H1 (cell line): ENCODE results near the gene LDLRAD4. TPM values are rescaled to one million over a fixed set of nuclear protein-coding genes. Genes with fewer than 3 reads are reported as not detected.

Experiments
- CTCF ChIA-PET: fragments of 300-600 bp; sonication (Branson Sonifier 250); formaldehyde crosslinking; loops from one replicate; lab custom pipeline; 2021; ENCODE audit not compliant: partially characterized antibody; lab: Charles Lee
- POLR2A ChIA-PET: fragments of 300-600 bp; sonication (Branson Sonifier 250); formaldehyde crosslinking; loops from one replicate; lab custom pipeline; 2021; ENCODE audit warnings: inconsistent platforms; ENCODE audit not compliant: partially characterized antibody; lab: Charles Lee
- DNase-seq, 2 experiments: peaks; one replicate each; pipeline versions ENCODE4 v3.0.0 to v3.0.0-alpha.2; 2010 to 2022; ENCODE audit warnings: low spot score in 2 of 2, low read depth in 1 of 2, mixed read lengths in 1 of 2
- FAIRE-seq: peaks from 2 replicates; lab custom pipeline; 2011; peaks lifted over from hg19 to GRCh38; lab: Jason Lieb, UNC
- H2AFZ ChIP-seq: 2 replicates; pipeline ENCODE4 v1.8.1; 2012; ENCODE audit warnings: low read length, inconsistent platforms
- H2AK5ac ChIP-seq: 2 replicates; pipeline ENCODE4 v1.6.1; 2013; ENCODE audit warnings: low read depth, low read length
- H2BK120ac ChIP-seq: replicated peaks from 2 replicates; pipeline ENCODE3; 2013; ENCODE audit warnings: low read depth, low read length, inconsistent platforms
- H2BK12ac ChIP-seq: 2 replicates; pipeline ENCODE4 v1.6.1; 2013; ENCODE audit warnings: low read depth, low read length
- H2BK15ac ChIP-seq: 2 replicates; pipeline ENCODE4 v1.6.1; 2013; ENCODE audit warnings: low read length
- H2BK20ac ChIP-seq: 2 replicates; pipeline ENCODE4 v1.6.1; 2013; ENCODE audit warnings: low read length
- H2BK5ac ChIP-seq: 2 replicates; pipeline ENCODE4 v1.6.1; 2013; ENCODE audit warnings: low read depth, low read length
- H3K14ac ChIP-seq: 2 replicates; pipeline ENCODE4 v1.6.1; 2013; ENCODE audit warnings: inconsistent platforms; ENCODE audit not compliant: insufficient read length
- H3K18ac ChIP-seq: 2 replicates; pipeline ENCODE4 v1.6.1; 2013; ENCODE audit warnings: low read length; ENCODE audit errors: extremely low read depth
- H3K23ac ChIP-seq: 2 replicates; pipeline ENCODE4 v1.6.1; 2013; ENCODE audit warnings: inconsistent platforms; ENCODE audit not compliant: insufficient read length
- H3K23me2 ChIP-seq: 2 replicates; pipeline ENCODE4 v1.6.1; 2013; ENCODE audit warnings: low read depth, low read length
- H3K27ac ChIP-seq: 2 replicates; pipeline ENCODE4 v1.6.1; 2011; ENCODE audit warnings: low read depth, low read length, inconsistent platforms
- H3K27me3 ChIP-seq, 4 experiments: replicated peaks in 1 of 4; 1 replicate in 1 of 4; 2 replicates in 3 of 4; pipeline versions ENCODE4 v1.6.1 to v1.8.1; 2011 to 2013; ENCODE audit warnings: low read length in 3 of 4, mild to moderate bottlenecking in 3 of 4, inconsistent platforms in 2 of 4, mixed read lengths in 2 of 4, moderate library complexity in 1 of 4; ENCODE audit not compliant: control insufficient read depth in 3 of 4, insufficient read depth in 3 of 4; ENCODE audit errors: extremely low read depth in 1 of 4
- H3K36me3 ChIP-seq, 4 experiments: 2 replicates each; pipeline versions ENCODE4 v1.6.1 to v1.8.1; 2011 to 2013; ENCODE audit warnings: mild to moderate bottlenecking in 4 of 4, low read length in 3 of 4, moderate library complexity in 2 of 4, control low read depth in 1 of 4, inconsistent platforms in 1 of 4; ENCODE audit not compliant: insufficient read depth in 4 of 4, control insufficient read depth in 2 of 4
- H3K4ac ChIP-seq: replicated peaks from 2 replicates; pipeline ENCODE3; 2013; ENCODE audit warnings: low read length, low read depth, mixed read lengths, inconsistent platforms; ENCODE audit not compliant: insufficient read length
- H3K4me1 ChIP-seq, 4 experiments: replicated peaks in 1 of 4; 1 replicate in 1 of 4; 2 replicates in 3 of 4; pipeline versions ENCODE4 v1.6.1 to v1.8.1; 2011 to 2013; ENCODE audit warnings: low read length in 3 of 4, inconsistent platforms in 2 of 4, mixed read lengths in 1 of 4; ENCODE audit not compliant: insufficient read depth in 4 of 4, control insufficient read depth in 3 of 4
- H3K4me2 ChIP-seq, 2 experiments: 2 replicates each; pipeline versions ENCODE4 v1.6.1 to v1.8.1; 2011 to 2013; ENCODE audit warnings: low read depth in 2 of 2, low read length in 2 of 2, control low read depth in 1 of 2, inconsistent platforms in 1 of 2, mild to moderate bottlenecking in 1 of 2; ENCODE audit not compliant: insufficient read depth in 1 of 2
- H3K4me3 ChIP-seq, 4 experiments: fragments of 200-600, 300-600 bp in 1 of 4; sonication (generic), shearing (Covaris generic), sonication (Bioruptor Twin) in 1 of 4; 2 replicates each; pipeline versions ENCODE4 v1.5.1 to v1.8.1; 2011 to 2016; ENCODE audit warnings: low read length in 4 of 4, low read depth in 3 of 4, control low read depth in 2 of 4, inconsistent platforms in 2 of 4, mild to moderate bottlenecking in 2 of 4, mixed read lengths in 1 of 4, moderate library complexity in 1 of 4; ENCODE audit not compliant: insufficient read depth in 2 of 4; ENCODE audit errors: extremely low read depth in 1 of 4
- H3K56ac ChIP-seq: replicated peaks from 2 replicates; pipeline ENCODE3; 2013; ENCODE audit warnings: low read depth, mild to moderate bottlenecking, mixed read lengths, low read length, inconsistent platforms; ENCODE audit not compliant: insufficient read length
- H3K79me1 ChIP-seq: 2 replicates; pipeline ENCODE4 v1.6.1; 2013; ENCODE audit warnings: low read depth, low read length, control low read depth
- H3K79me2 ChIP-seq, 2 experiments: 2 replicates each; pipeline versions ENCODE4 v1.6.1 to v1.8.1; 2012 to 2013; ENCODE audit warnings: low read length in 2 of 2, mild to moderate bottlenecking in 2 of 2, inconsistent platforms in 1 of 2; ENCODE audit not compliant: insufficient read depth in 2 of 2, control insufficient read depth in 1 of 2
- H3K9ac ChIP-seq, 4 experiments: replicated peaks in 1 of 4; 1 replicate in 1 of 4; 2 replicates in 3 of 4; pipeline versions ENCODE4 v1.6.1 to v1.8.1; 2011 to 2013; ENCODE audit warnings: low read depth in 3 of 4, low read length in 3 of 4, control low read depth in 2 of 4, mild to moderate bottlenecking in 2 of 4, moderate library complexity in 2 of 4, inconsistent platforms in 1 of 4; ENCODE audit errors: extremely low read depth in 1 of 4
- H3K9me3 ChIP-seq, 2 experiments: 2 replicates each; pipeline versions ENCODE4 v1.6.1 to v1.8.1; 2012 to 2013; ENCODE audit warnings: mild to moderate bottlenecking in 2 of 2, moderate library complexity in 2 of 2, control low read depth in 1 of 2, inconsistent platforms in 1 of 2, low read depth in 1 of 2, low read length in 1 of 2, mixed read lengths in 1 of 2; ENCODE audit not compliant: insufficient read depth in 2 of 2
- H4K20me1 ChIP-seq, 2 experiments: replicated peaks in 1 of 2; 2 replicates each; pipeline versions ENCODE3 to v1.8.1; 2011 to 2013; ENCODE audit warnings: inconsistent platforms in 2 of 2, low read length in 2 of 2, mild to moderate bottlenecking in 1 of 2; ENCODE audit not compliant: insufficient read depth in 2 of 2, control insufficient read depth in 1 of 2
- H4K5ac ChIP-seq: 2 replicates; pipeline ENCODE4 v1.6.1; 2013; ENCODE audit warnings: low read length, low read depth, mixed read lengths, inconsistent platforms; ENCODE audit not compliant: insufficient read length
- H4K8ac ChIP-seq: 2 replicates; pipeline ENCODE4 v1.8.0; 2013; ENCODE audit warnings: mild to moderate bottlenecking, moderate library complexity, low read length, inconsistent platforms; ENCODE audit not compliant: insufficient read depth; ENCODE audit errors: extremely low read depth
- H4K91ac ChIP-seq: replicated peaks from 2 replicates; pipeline ENCODE3; 2013; ENCODE audit warnings: low read length, mixed read lengths, inconsistent platforms; ENCODE audit not compliant: insufficient read length
- BCL11A ChIP-seq, 2 experiments: IDR thresholded peaks; one replicate each; pipeline ENCODE4 v1.6.1; 2011; ENCODE audit warnings: low read depth in 2 of 2, low read length in 2 of 2, mild to moderate bottlenecking in 2 of 2
- CBX5 ChIP-seq: fragments of 300-800, 300-1000 bp; sonication (generic); IDR thresholded peaks from 2 replicates; pipeline ENCODE4 v1.7.1; 2016; ENCODE audit warnings: antibody characterized with exemption, low read length, low read depth
- CREB1 ChIP-seq: IDR thresholded peaks from 2 replicates; pipeline ENCODE4 v1.6.1; 2012; ENCODE audit warnings: inconsistent platforms
- CTBP2 ChIP-seq: IDR thresholded peaks from 2 replicates; pipeline ENCODE4 v1.7.0; 2011; ENCODE audit warnings: borderline replicate concordance, mild to moderate bottlenecking, moderate library complexity, mixed read lengths, low read length; ENCODE audit not compliant: insufficient read depth, insufficient read length
- GABPA ChIP-seq: IDR thresholded peaks from 2 replicates; pipeline ENCODE4 v1.6.1; 2011; ENCODE audit warnings: mild to moderate bottlenecking, low read length, moderate library complexity, borderline replicate concordance; ENCODE audit not compliant: insufficient read depth
- JUN ChIP-seq: IDR thresholded peaks from 2 replicates; pipeline ENCODE4 v1.6.1; 2011; ENCODE audit warnings: low read depth, mild to moderate bottlenecking, improper control_type of control experiment, low read length
- JUND ChIP-seq: IDR thresholded peaks from 2 replicates; pipeline ENCODE4 v1.6.1; 2011; ENCODE audit warnings: mild to moderate bottlenecking, improper control_type of control experiment, low read length
- POLR2A ChIP-seq, 2 experiments: IDR thresholded peaks; 1 replicate in 1 of 2; 2 replicates in 1 of 2; pipeline ENCODE4 v1.6.1; 2011; ENCODE audit warnings: low read depth in 2 of 2, low read length in 2 of 2, mild to moderate bottlenecking in 2 of 2; ENCODE audit errors: control extremely low read depth in 1 of 2
- SIN3A ChIP-seq, 2 experiments: IDR thresholded peaks in 1 of 2; conservative IDR thresholded peaks in 1 of 2; 2 replicates each; pipeline ENCODE4 v1.6.1; 2011 to 2012; ENCODE audit warnings: low read length in 2 of 2, improper control_type of control experiment in 1 of 2, low read depth in 1 of 2, mild to moderate bottlenecking in 1 of 2
- SUZ12 ChIP-seq: fragments of 200-600 bp; sonication (generic); IDR thresholded peaks from 2 replicates; pipeline ENCODE4 v1.6.1; 2012; ENCODE audit warnings: mild to moderate bottlenecking, inconsistent platforms, low read length, moderate library complexity, mixed read lengths
- TBP ChIP-seq: IDR thresholded peaks from 2 replicates; pipeline ENCODE4 v1.6.1; 2011; ENCODE audit warnings: low read depth, low read length, improper control_type of control experiment
- TEAD4 ChIP-seq: IDR thresholded peaks from 2 replicates; pipeline ENCODE4 v1.6.1; 2012; ENCODE audit warnings: low read depth, low read length, inconsistent platforms, mixed read lengths
- ZNF274 ChIP-seq: IDR thresholded peaks from 2 replicates; pipeline ENCODE4 v1.7.0; 2012; ENCODE audit warnings: low read length, borderline replicate concordance; ENCODE audit errors: extremely low read depth
- WGBS, 2 experiments: shearing (Covaris generic) in 1 of 2; methylation state at CpG; one replicate each; pipeline versions ENCODE4 v1.1.6 to v1.1.7; 2013 to 2015; ENCODE audit warnings: low lambda C conversion rate in 2 of 2, mixed read lengths in 2 of 2, inconsistent platforms in 1 of 2, low coverage in 1 of 2, missing lambda C conversion rate in 1 of 2; ENCODE audit not compliant: insufficient replicate concordance in 2 of 2, insufficient coverage in 1 of 2, insufficient read length in 1 of 2; ENCODE audit errors: extremely low coverage in 1 of 2, missing lambda C conversion rate in 1 of 2; 5-methylcytosine and 5-hydroxymethylcytosine counted together
- polyA plus RNA-seq, 7 experiments: library from polyadenylated mRNA; depleted of rRNA in 3 of 7; stranded (reverse) in 5 of 7; unstranded in 2 of 7; fragments of >200 nt in 5 of 7; fragments of 200-250 nt in 2 of 7; gene quantifications; 1 replicate in 5 of 7; 2 replicates in 1 of 7; 4 replicates in 1 of 7; pipeline versions ENCODE4 v1.2.1 to v1.2.3, GENCODE V29; 2011 to 2013; ENCODE audit warnings: missing spikeins in 2 of 7, mixed read lengths in 2 of 7
- total RNA-seq: library from RNA; stranded (reverse); fragmentation: NEBNext Ultra II Directional; extraction: Animal tissue kit (Norgen Biotek cat#: 25700); gene quantifications from 2 replicates; pipeline ENCODE4 v1.2.1, GENCODE V29; 2021

Gene LDLRAD4
- total and polyA plus RNA-seq, 2 of the 8 experiments (the other 6 are each of a cell fraction or from before 2014, with no cell fraction given), result 0.77 to 1.4 TPM

- H2BK120ac ChIP-seq, result no peak overlapping the region
- H3K4ac ChIP-seq, result no peak overlapping the region
- H2AFZ ChIP-seq, result no peak overlapping the region
- POLR2A ChIA-PET, result no interaction called here
- H2BK5ac ChIP-seq, result no peak overlapping the region
- H3K9me3 ChIP-seq, result peaks cover 7 to 17% of the 10 kb centered on the region in 2 experiments
- FAIRE-seq (no peak), DNase-seq (no peak)
- no peaks in the 10 kb centered on the region for H3K79me1 ChIP-seq
- 0 out of 2 replicates have a peak overlapping the region, but pooled peaks have one; percentile 18 for H2BK15ac ChIP-seq
- H4K20me1 ChIP-seq, result no peaks in the 10 kb centered on the region
- TF ChIP-seq TBP (no peak), SIN3A (conservative IDR thresholded peaks at IDR 0.05 in 1 of 2, IDR thresholded peaks at IDR 0.05 in 1 of 2; ENCODE audit: low read depth in 1 of 2, low read length in 2 of 2) (no peak), JUND (no peak), CREB1 (no peak), CBX5 (no peak), SUZ12 (no peak), BCL11A (IDR thresholded peaks at IDR 0.05; ENCODE audit: low read depth in 2 of 2, low read length in 2 of 2) (no peak), JUN (no peak), CTBP2 (no peak), ZNF274 (no peak), TEAD4 (no peak), GABPA (no peak), POLR2A (IDR thresholded peaks at IDR 0.05; ENCODE audit: control extremely low read depth in 1 of 2, low read depth in 2 of 2, low read length in 2 of 2) (no peak)
- no peak overlapping the region for H3K4me3 ChIP-seq
- no peak overlapping the region for H3K14ac ChIP-seq
- H3K36me3 ChIP-seq, result no peaks in the 10 kb centered on the region
- no peak overlapping the region for H3K56ac ChIP-seq
- CTCF ChIA-PET, result interaction anchor here (0.7 to 2.6 kb wide), 5 partner anchors 9 to 242 kb away, joined by 3 to 7 read pairs (median 5); no protein-coding TSS in a partner anchor
- WGBS, 2 experiments, result 89% methylated on average over 8 of the region's 8 CpGs; no CpG with 5 or more reads in 1 of the 2 experiments
- H2BK20ac ChIP-seq, result 0 out of 2 replicates have a peak overlapping the region, but pooled peaks have one; percentile 27
- no peak overlapping the region for H4K91ac ChIP-seq
- no peak overlapping the region for H3K27ac ChIP-seq
- H3K18ac ChIP-seq, result no peak overlapping the region
- H3K4me2 ChIP-seq, result no peak overlapping the region
- no peak overlapping the region for H4K8ac ChIP-seq
- H3K9ac ChIP-seq, result no peak overlapping the region
- H3K4me1 ChIP-seq, result peaks cover 0 to 11% (median 9%) of the 10 kb centered on the region in 4 experiments; a peak in 6 of 7 replicates
- no peaks in the 10 kb centered on the region for H3K79me2 ChIP-seq
- H3K23me2 ChIP-seq, result no peaks in the 10 kb centered on the region
- no peak overlapping the region for H2BK12ac ChIP-seq
- H4K5ac ChIP-seq, result no peak overlapping the region
- no peak overlapping the region for H2AK5ac ChIP-seq
- H3K23ac ChIP-seq, result no peak overlapping the region
- peaks cover 0 to 4% (median 0%) of the 10 kb centered on the region in 4 experiments; a peak in 1 of 7 replicates for H3K27me3 ChIP-seq
Observed at GRCh38 chr18:13502585-13502984, 284.0 kb downstream of the LDLRAD4 start.
